PC-3 (cell line): ENCODE measurements around the gene TMEM219. TPM values are rescaled to one million over a fixed set of nuclear protein-coding genes. Genes with fewer than 3 reads are reported as not detected.

Experiments
- ATAC-seq: fragments of 200-7000 bp; cut with Tn5 transposase; 2 replicates; pipeline ENCODE4 v1.9.1; 2020; ENCODE audit warnings: mild to moderate bottlenecking, moderate library complexity
- BruUV-seq: library from RNA; stranded (reverse); fragments of 400-500 nt; replicated peaks from 2 replicates; lab custom pipeline; 2021; lab: Mats Ljungman, UMichigan
- CTCF ChIA-PET: fragments of 300-600 bp; sonication (Branson Sonifier 250); formaldehyde crosslinking; loops from one replicate; lab custom pipeline; 2022; ENCODE audit warnings: antibody characterized with exemption; lab: Charles Lee
- POLR2A ChIA-PET: fragments of 300-600 bp; sonication (Branson Sonifier 250); formaldehyde crosslinking; loops from one replicate; lab custom pipeline; 2022; ENCODE audit warnings: antibody characterized with exemption; ENCODE audit not compliant: unreplicated experiment; lab: Charles Lee
- DNase-seq: peaks from one replicate; pipeline ENCODE4 v3.0.0-alpha.2; 2015
- H2AFZ ChIP-seq: fragments of 300-600 bp; sonication (generic); 2 replicates; pipeline ENCODE4 v1.6.0; 2016; ENCODE audit warnings: antibody characterized with exemption, low read length
- H3F3A ChIP-seq: fragments of 300-600 bp; sonication (generic); one replicate; pipeline ENCODE4 v1.6.0; 2017; ENCODE audit warnings: antibody characterized with exemption, low read length, control low read depth, mild to moderate bottlenecking; ENCODE audit not compliant: unreplicated experiment
- H3K27ac ChIP-seq: fragments of 300-600 bp; sonication (generic); 2 replicates; pipeline ENCODE4 v1.5.1; 2016; ENCODE audit warnings: mild to moderate bottlenecking, low read length
- H3K27me3 ChIP-seq: fragments of 300-600 bp; sonication (generic); 2 replicates; pipeline ENCODE4 v1.6.1; 2016; ENCODE audit warnings: low read length, mixed read lengths
- H3K36me3 ChIP-seq: fragments of 300-600 bp; sonication (generic); 2 replicates; pipeline ENCODE4 v1.6.1; 2016; ENCODE audit warnings: low read depth, mixed run types, low read length, mixed read lengths
- H3K4me1 ChIP-seq: fragments of 300-600 bp; sonication (generic); 2 replicates; pipeline ENCODE4 v1.5.1; 2016; ENCODE audit warnings: low read length; ENCODE audit not compliant: insufficient read depth
- H3K4me2 ChIP-seq: fragments of 300-600 bp; sonication (generic); 2 replicates; pipeline ENCODE4 v1.6.0; 2016; ENCODE audit warnings: low read length
- H3K4me3 ChIP-seq: fragments of 300-600 bp; sonication (generic); 2 replicates; pipeline ENCODE4 v1.5.1; 2016; ENCODE audit warnings: mild to moderate bottlenecking, low read length, mixed read lengths
- H3K79me2 ChIP-seq: fragments of 300-600 bp; sonication (generic); 2 replicates; pipeline ENCODE4 v1.6.1; 2017; ENCODE audit warnings: low read length, mixed read lengths
- H3K9ac ChIP-seq: fragments of 300-600 bp; sonication (generic); 2 replicates; pipeline ENCODE4 v1.6.0; 2016; ENCODE audit warnings: mild to moderate bottlenecking, low read length
- H3K9me2 ChIP-seq: fragments of 300-600 bp; sonication (generic); replicated peaks from 2 replicates; pipeline ENCODE4 v1.6.1; 2016; ENCODE audit warnings: mixed run types, low read length, mixed read lengths
- H3K9me3 ChIP-seq: fragments of 300-600 bp; sonication (generic); 2 replicates; pipeline ENCODE4 v1.6.1; 2016; ENCODE audit warnings: low read length, mixed read lengths
- H4K20me1 ChIP-seq: fragments of 300-600 bp; sonication (generic); 2 replicates; pipeline ENCODE4 v1.6.1; 2016; ENCODE audit warnings: low read length, mixed read lengths
- EZH2 ChIP-seq: fragments of 300-600 bp; sonication (generic); IDR thresholded peaks from one replicate; pipeline ENCODE4 v1.6.1; 2017; ENCODE audit warnings: antibody characterized with exemption, mild to moderate bottlenecking, low read length; ENCODE audit not compliant: unreplicated experiment
- EZH2phosphoT487 ChIP-seq: fragments of 300-600 bp; sonication (generic); IDR thresholded peaks from 2 replicates; pipeline ENCODE4 v1.6.1; 2018; ENCODE audit warnings: mild to moderate bottlenecking, antibody characterized with exemption, low read length, borderline replicate concordance
- intact Hi-C: fragments of 100-400 bp; cut with micrococcal nuclease; formaldehyde crosslinking; loops from 2 replicates; pipeline ENCODE4 v1.9.0; 2023
- total RNA-seq: library from RNA; depleted of rRNA; stranded (reverse); fragments of >200 nt; gene quantifications from 2 replicates; pipeline ENCODE4 v1.2.3, GENCODE V29; 2014
- TF ChIP-seq, protein P1 (sequence below): fragments of 300-600 bp; sonication (generic); conservative IDR thresholded peaks from 2 replicates; pipeline ENCODE4 v1.5.1; 2017; ENCODE audit warnings: antibody characterized with exemption, low read depth, mild to moderate bottlenecking, low read length

The TMEM219 gene
- total RNA-seq, 1 experiment from 2014 or later = 60.9 TPM

DNA sequence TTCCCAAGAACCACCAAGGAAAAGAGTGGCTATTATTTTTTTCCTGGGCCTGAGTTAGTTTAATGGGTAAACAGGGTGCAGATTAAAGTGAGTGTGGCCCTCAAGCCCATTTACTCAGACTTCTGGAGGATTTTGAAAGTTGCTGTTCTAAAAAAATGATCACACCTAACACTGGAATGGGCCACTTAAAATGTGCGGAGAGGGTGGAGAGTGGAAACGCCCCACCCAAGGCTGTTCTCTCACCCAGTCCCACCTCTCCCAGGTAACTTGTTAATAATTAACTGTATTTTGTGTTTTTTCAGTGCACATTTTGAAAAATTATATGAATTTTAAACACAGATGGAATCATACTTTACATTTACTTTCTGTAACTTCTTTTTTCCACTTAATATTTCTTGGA lies 28.2 kb downstream of the TMEM219 start:
- no peak overlapping the region for H3K9ac ChIP-seq
- H3K36me3 ChIP-seq = peaks cover 8% of the 10 kb centered on the region
- H3K9me3 ChIP-seq = no peaks in the 10 kb centered on the region
- H3K4me1 ChIP-seq = peaks cover 11% of the 10 kb centered on the region
- no peaks in the 10 kb centered on the region for H4K20me1 ChIP-seq
- no peak overlapping the region for H3K27ac ChIP-seq
- DNase-seq (no peak), ATAC-seq (no peak)
- TF ChIP-seq, protein P1, sequence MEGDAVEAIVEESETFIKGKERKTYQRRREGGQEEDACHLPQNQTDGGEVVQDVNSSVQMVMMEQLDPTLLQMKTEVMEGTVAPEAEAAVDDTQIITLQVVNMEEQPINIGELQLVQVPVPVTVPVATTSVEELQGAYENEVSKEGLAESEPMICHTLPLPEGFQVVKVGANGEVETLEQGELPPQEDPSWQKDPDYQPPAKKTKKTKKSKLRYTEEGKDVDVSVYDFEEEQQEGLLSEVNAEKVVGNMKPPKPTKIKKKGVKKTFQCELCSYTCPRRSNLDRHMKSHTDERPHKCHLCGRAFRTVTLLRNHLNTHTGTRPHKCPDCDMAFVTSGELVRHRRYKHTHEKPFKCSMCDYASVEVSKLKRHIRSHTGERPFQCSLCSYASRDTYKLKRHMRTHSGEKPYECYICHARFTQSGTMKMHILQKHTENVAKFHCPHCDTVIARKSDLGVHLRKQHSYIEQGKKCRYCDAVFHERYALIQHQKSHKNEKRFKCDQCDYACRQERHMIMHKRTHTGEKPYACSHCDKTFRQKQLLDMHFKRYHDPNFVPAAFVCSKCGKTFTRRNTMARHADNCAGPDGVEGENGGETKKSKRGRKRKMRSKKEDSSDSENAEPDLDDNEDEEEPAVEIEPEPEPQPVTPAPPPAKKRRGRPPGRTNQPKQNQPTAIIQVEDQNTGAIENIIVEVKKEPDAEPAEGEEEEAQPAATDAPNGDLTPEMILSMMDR = no peak
- H3K4me2 ChIP-seq = no peak overlapping the region
- H3K4me3 ChIP-seq = no peak overlapping the region
- ChIA-PET POLR2A (no interaction called here), CTCF (no interaction called here)
- H3K9me2 ChIP-seq = no peaks in the 10 kb centered on the region
- intact Hi-C loops = no loop called here
- no peaks in the 10 kb centered on the region for H3F3A ChIP-seq
- H3K27me3 ChIP-seq = no peaks in the 10 kb centered on the region
- no peak overlapping the region for H2AFZ ChIP-seq
- no TSS peak for BruUV-seq
- no peaks in the 10 kb centered on the region for H3K79me2 ChIP-seq

DNA sequence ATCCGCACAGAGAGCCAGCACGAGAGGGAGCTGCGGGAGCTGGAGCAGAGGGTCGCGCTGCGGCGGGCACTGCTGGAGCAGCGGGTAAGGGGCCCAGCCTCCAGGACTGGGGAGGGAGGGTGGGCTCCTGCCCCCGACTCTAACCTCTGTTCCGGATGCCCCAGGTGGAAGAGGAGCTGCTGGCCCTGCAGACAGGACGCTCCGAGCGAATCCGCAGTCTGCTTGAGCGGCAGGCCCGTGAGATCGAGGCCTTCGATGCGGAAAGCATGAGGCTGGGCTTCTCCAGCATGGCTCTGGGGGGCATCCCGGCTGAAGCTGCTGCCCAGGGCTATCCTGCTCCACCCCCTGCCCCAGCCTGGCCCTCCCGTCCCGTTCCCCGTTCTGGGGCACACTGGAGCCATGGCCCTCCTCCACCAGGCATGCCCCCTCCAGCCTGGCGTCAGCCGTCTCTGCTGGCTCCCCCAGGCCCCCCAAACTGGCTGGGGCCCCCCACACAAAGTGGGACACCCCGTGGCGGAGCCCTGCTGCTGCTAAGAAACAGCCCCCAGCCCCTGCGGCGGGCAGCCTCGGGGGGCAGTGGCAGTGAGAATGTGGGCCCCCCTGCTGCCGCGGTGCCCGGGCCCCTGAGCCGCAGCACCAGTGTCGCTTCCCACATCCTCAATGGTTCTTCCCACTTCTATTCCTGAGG lies 29.1 kb downstream of the TMEM219 start:
- intact Hi-C loops = no loop called here
- no TSS peak for BruUV-seq
- ChIA-PET POLR2A (no interaction called here), CTCF (no interaction called here)
- TF ChIP-seq EZH2 = no peak
- TF ChIP-seq EZH2phosphoT487 = no peak
- TF ChIP-seq, protein P1 = no peak
- Histone ChIP-seq H3K9me2 (no peaks in the 10 kb centered on the region), H3K79me2 (no peaks in the 10 kb centered on the region), H3F3A (no peaks in the 10 kb centered on the region), H3K36me3 (peaks cover 8% of the 10 kb centered on the region; the same call in 1 of the 2 replicates), H3K4me3 (no peak overlapping the region), H3K9me3 (no peaks in the 10 kb centered on the region), H3K27me3 (no peaks in the 10 kb centered on the region), H3K9ac (no peak overlapping the region), H2AFZ (no peak overlapping the region), H3K27ac (no peak overlapping the region), H4K20me1 (no peaks in the 10 kb centered on the region), H3K4me2 (no peak overlapping the region), H3K4me1 (peaks cover 19% of the 10 kb centered on the region)
- ATAC-seq (no peak), DNase-seq (no peak)

DNA sequence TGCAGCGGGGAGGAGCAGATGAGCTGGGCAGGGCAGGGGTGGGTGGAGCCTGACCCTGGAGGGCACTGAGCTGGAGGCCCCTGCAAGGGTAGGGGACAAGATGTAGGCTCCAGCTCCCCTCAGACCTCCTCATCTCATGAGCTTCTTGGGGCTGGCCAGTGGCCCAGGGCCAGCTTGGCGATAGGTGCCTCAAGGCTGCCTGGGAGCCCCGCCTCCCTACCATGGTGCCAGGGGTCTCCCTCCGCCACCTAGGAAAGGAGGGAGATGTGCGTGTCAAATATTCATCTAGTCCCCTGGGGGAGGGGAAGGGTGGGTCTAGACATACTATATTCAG lies 29.7 kb downstream of the TMEM219 start:
- peaks cover 19% of the 10 kb centered on the region for H3K4me1 ChIP-seq
- no peaks in the 10 kb centered on the region for H3F3A ChIP-seq
- no peak overlapping the region for H2AFZ ChIP-seq
- no peaks in the 10 kb centered on the region for H4K20me1 ChIP-seq
- H3K9me3 ChIP-seq = no peaks in the 10 kb centered on the region
- POLR2A ChIA-PET = no interaction called here
- intact Hi-C loops = no loop called here
- H3K27me3 ChIP-seq = no peaks in the 10 kb centered on the region
- ATAC-seq = no peak
- peaks cover 8% of the 10 kb centered on the region; the same call in 1 of the 2 replicates for H3K36me3 ChIP-seq
- no TSS peak for BruUV-seq
- H3K9me2 ChIP-seq = no peaks in the 10 kb centered on the region
- H3K4me3 ChIP-seq = no peak overlapping the region
- CTCF ChIA-PET = no interaction called here
- no peak overlapping the region for H3K9ac ChIP-seq
- no peak overlapping the region for H3K27ac ChIP-seq
- DNase-seq = no peak
- TF ChIP-seq EZH2phosphoT487 (no peak), EZH2 (no peak)
- TF ChIP-seq, protein P1 = no peak
- H3K4me2 ChIP-seq = no peak overlapping the region
- peaks cover 4% of the 10 kb centered on the region for H3K79me2 ChIP-seq
